ENCODE results near the gene NCEH1. TPM values are rescaled to one million over a fixed set of nuclear protein-coding genes. Genes with fewer than 3 reads are reported as not detected.

NCEH1 gene
- total and polyA plus RNA-seq, 2 of the 13 experiments (the other 11 are each of a cell fraction or from before 2014, with no cell fraction given): 12.9 to 21.4 TPM

GRCh38 chr3:172696357-172696756, 14.5 kb downstream of the NCEH1 start (continued):
- peak; percentile 92 for TF ChIP-seq FOXO1 (CRISPR knock-in tag; IDR thresholded peaks at IDR 0.05)
- TF ChIP-seq HNF4G (IDR thresholded peaks at IDR 0.05; ENCODE audit: borderline replicate concordance, low read depth, low read length): peak; percentile 81
- TF ChIP-seq HNF4G (CRISPR knock-in tag; IDR thresholded peaks at IDR 0.05; ENCODE audit: borderline replicate concordance, low read depth): peak; percentile 67; the same call in 1 of the 2 replicates
- no peak for TF ChIP-seq TCF12 (IDR thresholded peaks at IDR 0.05)
- no peak for TF ChIP-seq TCF12 (CRISPR knock-in tag; IDR thresholded peaks at IDR 0.05)
- TF ChIP-seq ELF3 (CRISPR knock-in tag; IDR thresholded peaks at IDR 0.05): peak; percentile 87
- TF ChIP-seq TOPORS (CRISPR knock-in tag; IDR thresholded peaks at IDR 0.05): no peak
- TF ChIP-seq FOSL2 (CRISPR knock-in tag; IDR thresholded peaks at IDR 0.05): peak; percentile 63
- TF ChIP-seq CEBPG (CRISPR knock-in tag; IDR thresholded peaks at IDR 0.05): peak; percentile 99
- TF ChIP-seq ZC3H13 (CRISPR knock-in tag; IDR thresholded peaks at IDR 0.05): no peak
- TF ChIP-seq HOXD1 (CRISPR knock-in tag; IDR thresholded peaks at IDR 0.05): peak; percentile 63; the same call in 1 of the 2 replicates
- TF ChIP-seq HNF1A (IDR thresholded peaks at IDR 0.05; ENCODE audit: low read depth): peak; percentile 69
- peak; percentile 84; the same call in 1 of the 2 replicates for TF ChIP-seq HNF1A (CRISPR knock-in tag; IDR thresholded peaks at IDR 0.05; ENCODE audit: borderline replicate concordance)
- TF ChIP-seq ETV5 (CRISPR knock-in tag; IDR thresholded peaks at IDR 0.05; ENCODE audit: borderline replicate concordance): peak; percentile 68; the same call in 1 of the 2 replicates
- peak; percentile 61; the same call in 1 of the 2 replicates for TF ChIP-seq KAT8 (CRISPR knock-in tag; IDR thresholded peaks at IDR 0.05)
- TF ChIP-seq ZNF180 (CRISPR knock-in tag; IDR thresholded peaks at IDR 0.05; ENCODE audit: borderline replicate concordance, low read depth): no peak
- TF ChIP-seq FOXM1 (CRISPR knock-in tag; IDR thresholded peaks at IDR 0.05): no peak
- TF ChIP-seq PBX3 (CRISPR knock-in tag; IDR thresholded peaks at IDR 0.05; ENCODE audit: borderline replicate concordance): no peak
- TF ChIP-seq ZNF597 (CRISPR knock-in tag; IDR thresholded peaks at IDR 0.05): no peak
- no peak for TF ChIP-seq GTF3A (CRISPR knock-in tag; conservative IDR thresholded peaks at IDR 0.05)
- peak; percentile 22; the same call in 1 of the 2 replicates for TF ChIP-seq SMC3 (IDR thresholded peaks at IDR 0.05; ENCODE audit: low read length)
- TF ChIP-seq ZFX (CRISPR knock-in tag; IDR thresholded peaks at IDR 0.05; ENCODE audit: low read depth): no peak
- 0 out of 2 replicates have a peak, but pooled peaks have one; percentile 32 for TF ChIP-seq ZSCAN31 (CRISPR knock-in tag; IDR thresholded peaks at IDR 0.05; ENCODE audit: low read depth)
- TF ChIP-seq ZSCAN9 (CRISPR knock-in tag; IDR thresholded peaks at IDR 0.05; ENCODE audit: borderline replicate concordance): peak; percentile 80; the same call in 1 of the 2 replicates
- TF ChIP-seq MIER2 (CRISPR knock-in tag; IDR thresholded peaks at IDR 0.05): 0 out of 2 replicates have a peak, but pooled peaks have one; percentile 41
